HG03135 (cell line): Measurements from ENCODE around the gene LRP2.
"Not testable (repeated sequence)": the region's sequence is repeated elsewhere in the genome, so short reads cannot be mapped to it uniquely, and the experiment has no call there.

ENCODE experiments used
- ATAC-seq: cut with Tn5 transposase; IDR thresholded peaks from one replicate; pipeline ENCODE4 v1.9.1; 2021; ENCODE audit warnings: mild to moderate bottlenecking, moderate library complexity; ENCODE audit not compliant: unreplicated experiment

Gene LRP2

DNA sequence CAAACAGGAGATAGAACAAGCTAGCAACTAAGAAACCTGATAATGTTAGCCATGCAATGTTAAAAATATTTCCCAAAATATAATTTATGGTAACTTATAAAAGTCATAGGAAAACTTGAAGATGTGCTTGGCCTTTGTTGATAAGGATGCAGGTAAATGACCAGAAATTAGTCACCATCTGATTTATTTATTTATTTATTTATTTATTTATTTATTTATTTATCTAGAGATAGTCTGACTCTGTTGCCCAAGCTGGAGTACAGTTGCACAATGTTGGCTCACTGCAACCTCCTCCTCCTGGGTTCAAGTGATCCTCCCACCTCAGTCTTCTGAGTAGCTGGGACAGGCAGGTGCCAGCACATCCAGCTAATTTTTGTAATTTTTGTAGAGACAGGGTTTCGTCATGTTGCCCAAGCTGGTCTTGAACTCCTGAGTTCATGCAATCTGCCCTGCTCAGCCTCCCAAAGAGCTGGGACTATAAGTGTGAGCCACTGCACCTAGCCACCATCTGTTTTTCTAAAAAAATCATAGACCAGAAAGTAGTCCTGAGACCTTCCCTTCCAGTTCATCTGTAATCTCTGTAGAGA lies 183.4 kb downstream of the LRP2 start:
- ATAC-seq = no peak

DNA sequence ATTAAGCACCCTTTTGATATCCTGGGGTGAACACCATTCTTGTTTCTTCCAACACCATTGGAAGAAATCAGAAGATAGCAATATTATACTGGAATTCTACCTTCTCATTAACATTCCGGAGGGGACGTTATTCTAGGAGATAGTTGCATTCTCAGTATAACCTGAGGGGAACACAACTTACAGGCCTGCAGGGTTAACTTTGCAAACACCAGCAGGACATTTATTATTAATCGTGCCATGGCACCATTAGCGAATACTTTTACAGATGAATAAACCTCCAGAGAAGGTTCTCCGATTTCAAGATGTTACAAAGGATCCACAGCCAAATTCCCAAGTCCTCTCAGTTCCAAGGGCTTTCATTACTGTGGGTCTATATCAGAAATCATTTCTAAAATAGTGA lies 184.0 kb downstream of the LRP2 start:
- no peak for ATAC-seq

DNA sequence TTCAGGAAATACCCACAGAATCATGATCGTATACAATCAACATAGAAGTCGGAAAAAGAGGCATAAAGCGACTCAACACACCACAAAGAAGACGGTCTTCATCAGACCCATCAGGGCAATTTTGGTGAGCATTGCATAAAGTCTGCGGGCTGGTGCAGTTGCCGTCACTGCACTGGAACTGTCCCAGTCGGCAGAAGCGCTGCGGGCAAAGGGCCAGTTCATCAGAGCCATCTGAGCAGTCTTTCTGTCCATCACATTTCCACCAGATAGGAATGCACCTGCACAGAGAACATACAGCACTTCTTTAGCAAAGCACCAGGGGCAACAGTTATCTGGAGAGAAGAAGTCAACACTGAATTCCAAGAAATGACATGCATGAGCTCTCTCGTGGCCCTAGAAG lies 187.2 kb downstream of the LRP2 start:
- ATAC-seq = no peak

DNA sequence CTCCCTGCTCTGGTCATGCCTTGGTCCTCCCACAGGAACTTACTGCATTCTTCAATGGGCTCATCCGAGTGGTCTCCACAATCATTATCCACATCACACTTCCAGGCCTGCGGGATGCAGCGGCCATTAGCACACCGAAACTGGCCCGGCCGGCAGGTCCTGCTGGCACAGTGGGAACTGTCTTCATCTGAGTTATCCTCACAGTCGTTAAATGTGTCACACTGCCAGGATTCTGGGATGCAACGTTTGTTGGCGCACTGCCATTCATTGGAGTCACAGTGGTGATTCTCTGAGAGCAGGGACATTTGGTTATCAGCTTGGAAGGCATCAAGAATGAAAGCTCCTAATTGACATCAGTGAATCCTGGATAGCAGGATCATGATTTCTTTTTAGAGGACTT lies 188.5 kb downstream of the LRP2 start:
- no peak for ATAC-seq

DNA sequence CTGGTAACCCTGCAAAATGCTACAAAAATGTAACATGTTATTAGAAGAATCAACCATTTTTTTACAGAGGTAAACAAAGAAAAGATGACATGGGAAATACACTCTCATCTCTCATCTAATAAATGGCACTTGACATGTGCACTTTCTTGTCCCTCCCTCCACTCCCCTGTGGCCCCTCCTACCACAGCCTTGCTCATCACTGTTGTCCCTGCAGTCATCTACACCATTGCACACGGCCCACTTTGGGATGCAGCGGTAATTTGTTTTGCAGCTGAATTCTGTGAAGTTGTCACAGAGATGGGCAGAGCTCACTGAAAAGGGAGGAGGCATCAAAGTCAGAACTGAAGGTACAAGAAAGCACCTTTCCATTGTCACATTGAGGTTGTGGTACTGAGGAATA lies 189.4 kb downstream of the LRP2 start:
- no peak for ATAC-seq

DNA sequence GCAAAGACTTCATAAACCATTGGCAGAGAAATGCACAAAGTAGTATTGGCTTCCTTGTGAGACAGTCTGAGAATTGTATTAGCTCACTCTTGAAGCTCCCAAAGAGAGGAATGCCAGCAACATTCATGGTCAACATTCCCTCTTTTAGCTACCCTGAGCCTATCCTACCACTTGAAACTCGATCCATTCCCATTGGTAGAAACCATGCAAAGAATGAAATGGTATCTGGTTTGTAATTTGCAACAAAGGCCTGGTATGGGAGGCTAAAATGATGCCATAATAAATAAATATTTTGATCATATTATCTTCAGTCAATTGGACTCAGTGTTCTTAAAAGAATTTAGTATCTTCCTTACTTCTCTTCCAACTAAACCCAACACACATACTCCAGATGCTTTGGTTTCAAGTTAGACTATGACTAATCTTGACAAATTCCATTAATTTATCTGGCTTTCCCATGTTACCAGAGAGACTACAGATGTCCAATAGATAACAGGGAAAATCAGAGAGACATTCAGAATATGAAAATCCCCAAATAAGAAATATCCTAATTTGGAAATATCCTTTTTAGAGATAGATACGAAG lies 190.1 kb downstream of the LRP2 start:
- ATAC-seq = no peak

DNA sequence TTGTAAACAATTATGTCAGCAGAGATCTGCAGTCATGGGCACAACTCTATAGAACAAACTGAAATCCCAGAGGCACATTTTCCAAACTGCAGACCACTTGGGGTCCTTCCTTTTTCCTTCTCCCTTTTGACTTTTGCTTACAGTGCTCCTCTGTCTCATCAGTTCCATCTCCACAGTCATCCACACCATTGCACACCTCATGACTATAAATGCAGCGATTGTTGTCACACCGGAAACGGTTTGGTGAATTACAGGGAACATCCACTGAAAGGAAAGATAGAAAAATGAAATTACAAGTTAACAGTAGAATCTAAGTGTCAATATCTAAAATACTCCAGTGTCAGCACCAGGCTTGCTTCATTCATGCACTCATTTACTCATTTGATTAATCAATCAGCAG lies 196.5 kb downstream of the LRP2 start:
- ATAC-seq = no peak

DNA sequence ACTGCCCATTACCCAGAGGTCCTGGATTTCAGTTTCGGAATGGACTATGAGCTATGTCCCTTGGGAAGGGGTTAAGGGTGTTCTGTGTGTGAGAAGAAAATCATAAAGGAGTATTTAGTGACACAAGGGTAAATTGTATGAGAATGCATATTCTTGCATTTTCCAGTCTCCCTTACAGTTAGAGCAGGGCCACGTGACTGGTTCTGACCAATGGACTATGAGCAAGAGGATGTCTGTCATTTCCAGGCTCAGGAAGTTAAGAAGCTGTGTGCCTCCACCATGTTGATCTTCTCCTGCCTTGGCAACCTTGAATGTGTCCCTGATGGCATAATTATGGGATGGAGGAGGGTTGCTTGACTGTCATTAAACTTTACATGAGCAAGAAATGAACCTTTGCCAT lies 198.0 kb downstream of the LRP2 start:
- no peak for ATAC-seq

DNA sequence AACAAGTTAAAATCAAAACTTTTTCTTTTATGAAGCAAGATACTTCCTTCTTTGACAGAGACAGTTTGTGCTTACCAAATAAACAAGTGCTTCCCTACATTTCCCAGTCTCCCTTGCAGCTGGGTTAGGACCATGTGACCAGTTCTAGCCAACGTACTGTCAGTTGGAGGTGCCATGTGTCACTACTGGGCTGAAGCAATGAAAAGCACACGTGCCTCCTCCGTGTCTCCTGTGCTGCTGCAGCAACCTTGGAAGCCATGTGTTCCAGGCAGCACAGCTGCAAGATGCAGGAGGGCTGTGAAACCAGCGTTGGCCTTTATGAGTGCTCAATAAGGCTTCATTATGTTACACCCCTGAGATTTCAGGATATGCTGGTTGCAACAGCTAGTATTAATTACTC lies 199.7 kb downstream of the LRP2 start:
- ATAC-seq = no peak

DNA sequence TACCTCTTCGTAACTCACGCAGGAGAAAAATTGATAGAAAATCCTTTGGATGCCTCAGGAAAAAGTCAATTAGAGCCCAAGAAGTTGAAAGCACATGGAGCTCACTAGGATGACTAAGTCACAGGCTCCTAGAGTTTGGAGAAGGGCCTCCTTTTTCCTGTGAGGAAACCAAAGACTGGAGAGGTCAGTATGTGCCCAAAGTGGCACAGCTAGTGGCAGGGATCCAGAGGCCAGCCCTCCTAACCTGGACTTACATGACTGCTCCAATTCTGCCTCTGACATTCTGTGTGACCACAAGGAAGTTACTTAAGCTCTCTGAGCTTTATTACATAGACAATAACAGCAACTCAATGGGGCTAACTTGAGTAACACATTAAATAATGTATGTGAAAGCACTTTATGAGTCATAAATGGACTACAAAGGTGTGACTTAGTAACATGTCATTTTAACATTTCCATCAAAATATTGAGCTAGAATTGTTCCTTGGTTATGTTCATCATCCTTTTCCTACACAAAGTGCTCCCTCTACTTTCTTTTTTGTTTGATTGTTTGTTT lies 201.3 kb downstream of the LRP2 start:
- ATAC-seq = no peak

DNA sequence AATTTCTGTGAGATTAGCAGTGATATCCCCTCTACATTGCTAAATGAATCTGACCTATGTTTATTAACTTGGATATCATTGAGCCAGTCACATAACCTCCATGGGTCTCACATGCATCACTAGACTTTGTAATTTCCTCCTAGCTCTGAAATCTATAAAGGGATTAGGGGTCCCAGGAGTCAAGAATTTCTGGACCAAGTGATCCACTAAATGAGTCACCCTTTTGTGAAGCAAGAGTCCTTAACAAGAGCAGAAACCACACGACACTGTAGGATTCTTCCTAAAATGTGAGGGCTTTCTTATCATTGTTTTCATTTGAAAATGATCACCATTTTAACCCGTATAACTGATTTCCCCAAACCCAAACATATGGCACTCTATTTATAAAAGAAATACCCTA lies 202.6 kb downstream of the LRP2 start:
- ATAC-seq = no peak

DNA sequence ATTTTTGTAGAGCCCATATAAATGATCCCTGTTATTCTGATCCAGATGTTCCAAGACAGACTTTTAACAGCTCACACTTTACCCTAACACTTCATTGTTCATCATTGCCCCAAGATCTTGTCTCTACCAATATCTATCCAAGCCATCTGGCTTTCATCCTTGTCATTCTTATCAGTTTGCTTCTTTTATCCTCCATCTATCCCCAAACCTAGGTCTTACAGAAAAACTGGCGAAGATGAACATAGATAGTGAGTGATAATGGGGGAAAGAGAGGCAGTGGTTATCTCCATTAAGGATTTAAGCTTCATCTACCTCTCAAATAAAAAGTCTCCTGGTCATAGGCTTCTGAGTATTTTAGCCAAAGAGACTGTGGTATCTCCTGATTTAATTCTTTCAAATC lies 203.5 kb downstream of the LRP2 start:
- no peak for ATAC-seq

DNA sequence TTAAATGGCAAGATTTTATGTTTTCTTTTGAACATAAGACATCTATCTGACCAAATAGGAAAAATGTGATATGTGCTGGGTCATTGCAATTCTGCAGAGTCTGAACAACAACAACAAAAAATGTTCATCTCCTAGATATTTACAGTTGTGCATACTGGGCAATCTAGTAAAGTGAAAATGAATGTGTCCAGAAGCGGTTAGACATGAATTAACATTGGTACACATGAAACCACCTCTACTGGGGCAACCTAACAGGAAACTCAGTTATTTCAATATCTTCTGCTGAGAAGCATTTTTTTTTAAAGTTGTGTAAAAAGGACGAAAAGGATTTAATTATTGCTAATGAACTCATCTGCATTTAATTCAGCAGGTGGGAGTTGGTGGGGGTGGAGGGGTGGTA lies 216.1 kb downstream of the LRP2 start:
- no peak for ATAC-seq

DNA sequence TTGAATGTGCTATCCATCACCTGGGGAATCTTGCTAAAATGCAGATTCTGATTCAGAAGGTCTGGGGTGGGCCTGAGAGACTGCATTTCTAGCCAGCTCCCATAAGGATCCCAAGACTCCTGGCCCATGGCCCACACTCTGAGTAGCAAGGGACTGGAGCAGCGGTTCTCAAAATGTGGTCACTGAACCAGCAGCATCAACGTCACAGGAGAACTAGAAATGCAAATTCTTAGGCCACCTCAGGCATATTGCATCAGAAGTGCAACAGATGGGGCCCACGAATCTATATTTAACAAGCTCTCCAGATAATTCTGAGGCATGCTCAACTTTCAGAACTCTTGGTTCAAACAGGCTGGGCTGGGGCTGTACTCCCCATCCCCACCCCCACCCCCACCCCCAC lies 218.3 kb downstream of the LRP2 start:
- ATAC-seq = no peak

DNA sequence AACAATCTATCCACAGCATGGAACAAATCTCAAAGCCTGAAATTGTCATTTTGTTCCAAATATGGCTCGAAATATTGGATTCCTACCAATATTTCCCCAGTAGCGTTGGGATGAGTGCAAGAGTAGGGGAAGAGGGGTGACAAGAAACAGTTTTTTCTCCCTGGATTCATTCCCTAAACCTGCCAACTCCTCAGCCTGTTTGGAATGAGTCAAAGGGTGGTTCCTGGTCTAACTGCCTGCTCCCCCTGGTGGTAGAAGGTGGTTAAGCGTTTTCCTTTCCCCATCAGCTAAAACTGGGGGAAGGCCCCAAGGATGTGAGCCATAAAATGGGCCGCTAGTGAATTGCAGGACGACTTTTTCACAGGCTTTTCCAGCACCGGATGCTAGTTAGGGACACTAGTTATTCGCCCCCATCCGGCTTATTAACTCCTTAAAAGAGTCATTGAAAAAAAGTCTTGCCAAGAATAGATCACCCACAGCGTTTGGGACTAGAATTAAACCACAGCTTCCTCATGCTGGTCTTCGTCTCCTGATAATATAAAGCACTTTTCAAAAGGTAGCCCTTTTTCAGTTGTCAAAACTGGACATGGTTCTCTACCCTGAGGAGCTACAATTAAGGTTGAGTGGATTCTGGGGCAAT lies 220.5 kb downstream of the LRP2 start:
- no peak for ATAC-seq

DNA sequence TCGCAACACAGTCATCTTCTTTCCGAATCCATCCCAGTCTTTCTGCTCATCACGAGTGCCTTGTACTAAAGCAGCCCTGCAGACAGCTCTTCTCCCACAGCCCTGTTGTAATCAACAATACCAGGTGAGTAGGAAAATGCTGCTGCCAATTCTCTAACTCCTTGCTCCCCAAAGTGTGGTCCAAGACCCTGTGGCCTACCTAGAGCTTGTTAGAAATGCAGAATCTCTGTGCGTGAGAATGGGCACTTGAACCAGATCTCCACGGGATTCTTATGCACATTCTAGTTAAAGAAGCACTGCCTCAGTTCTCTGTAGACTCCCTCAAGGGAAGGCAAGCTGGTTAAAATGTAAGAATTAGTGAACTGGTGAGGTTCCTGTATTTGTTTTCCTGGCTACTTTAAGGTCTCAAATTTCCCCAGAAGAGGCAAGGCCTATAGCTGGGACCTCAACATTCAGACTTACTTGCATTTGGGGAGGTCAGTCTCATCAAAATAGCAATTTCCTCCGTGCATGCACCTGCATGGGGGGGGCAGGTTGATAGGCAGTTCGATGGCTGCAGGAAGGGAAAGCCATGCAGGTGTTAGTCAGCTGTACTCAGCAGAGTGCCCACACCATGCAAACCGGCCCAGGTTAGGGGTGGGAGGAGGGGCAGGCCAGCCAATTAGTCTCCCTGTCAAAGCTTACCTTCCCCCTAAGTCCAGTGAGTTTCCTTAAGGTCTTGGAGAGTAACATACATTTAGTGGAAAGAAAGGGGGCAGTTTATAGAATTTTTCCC lies 222.2 kb downstream of the LRP2 start:
- ATAC-seq = no peak

DNA sequence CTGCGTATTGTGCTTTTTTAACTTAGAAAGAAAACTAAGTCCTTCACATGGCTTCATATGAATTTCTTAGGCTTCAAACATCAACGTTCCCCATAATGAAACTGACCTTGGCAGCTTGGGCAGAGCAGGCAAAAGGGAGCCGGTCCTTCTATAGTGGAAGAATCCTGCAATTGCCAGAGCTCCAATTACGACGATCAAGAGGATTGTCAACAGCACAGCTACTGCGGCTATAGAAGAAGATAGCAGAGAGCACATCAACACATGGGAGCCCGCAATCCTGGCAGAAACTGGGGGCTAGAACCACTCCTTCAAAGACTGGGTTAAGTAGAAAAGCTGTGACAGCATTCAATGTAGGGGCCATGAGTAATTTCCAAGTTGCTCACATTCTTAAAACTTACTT lies 223.2 kb downstream of the LRP2 start:
- no peak for ATAC-seq

DNA sequence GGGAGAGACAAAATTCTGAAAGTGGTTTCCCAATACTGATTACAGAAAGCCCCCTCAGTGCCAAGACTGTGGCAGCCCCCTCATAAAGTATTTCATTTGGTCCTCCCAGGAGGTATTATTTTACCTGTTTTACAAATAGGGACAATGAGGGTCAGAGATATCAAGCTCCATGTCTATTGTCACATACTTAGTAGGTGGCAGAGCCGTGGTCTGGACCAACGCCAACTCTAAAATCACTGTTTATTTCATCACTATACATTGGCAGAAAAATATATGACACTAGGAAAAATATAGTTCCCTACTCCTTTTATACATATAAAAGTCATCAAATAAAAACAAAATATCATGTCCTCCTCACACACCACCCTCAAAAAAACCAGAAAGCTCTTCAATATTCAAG lies 224.4 kb downstream of the LRP2 start:
- no peak for ATAC-seq

DNA sequence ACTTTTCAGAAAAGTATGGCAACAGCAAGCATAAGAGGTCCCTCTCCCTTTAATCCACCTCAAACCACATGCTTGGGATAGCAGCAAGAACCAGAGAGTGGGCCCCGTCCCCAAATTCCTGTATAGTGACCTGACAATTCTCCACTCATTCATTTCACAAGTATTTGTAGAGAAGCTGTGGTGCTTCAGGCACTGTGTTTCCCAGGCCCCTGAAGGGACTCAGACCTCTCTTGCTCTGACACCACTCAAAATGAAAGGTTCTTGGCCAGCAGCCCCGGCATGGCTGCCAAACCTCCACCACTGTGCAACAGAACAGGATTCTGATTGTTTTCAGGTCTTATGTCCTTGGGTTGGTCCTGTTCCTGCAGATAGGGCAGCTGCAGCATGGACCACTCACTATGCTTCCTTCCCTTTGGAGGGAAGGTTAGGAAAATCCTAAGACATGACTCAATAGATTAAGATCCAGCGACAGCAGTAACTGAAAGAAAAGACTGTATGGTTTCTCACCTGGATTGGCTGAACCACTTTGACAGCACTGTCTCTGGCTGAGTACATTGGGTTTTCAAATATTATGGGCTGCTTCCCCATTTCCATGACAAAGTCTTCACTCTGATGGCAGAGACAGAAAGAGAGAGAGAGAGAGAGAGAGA lies 225.3 kb downstream of the LRP2 start:
- no peak for ATAC-seq

DNA sequence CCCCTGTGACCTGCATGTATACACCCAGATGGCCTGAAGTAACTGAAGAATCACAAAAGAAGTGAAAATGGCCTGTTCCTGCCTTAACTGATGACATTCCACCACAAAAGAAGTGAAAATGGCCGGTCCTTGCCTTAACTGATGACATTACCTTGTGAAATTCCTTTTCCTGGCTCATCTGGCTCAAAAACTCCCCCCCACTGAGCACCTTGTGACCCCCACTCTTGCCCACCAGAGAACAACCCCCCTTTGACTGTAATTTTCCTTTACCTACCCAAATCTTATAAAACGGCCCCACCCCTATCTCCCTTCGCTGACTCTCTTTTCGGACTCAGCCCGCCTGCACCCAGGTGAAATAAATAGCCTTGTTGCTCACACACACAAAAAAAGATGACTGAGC lies 225.9 kb downstream of the LRP2 start:
- ATAC-seq = not testable (repeated sequence)

DNA sequence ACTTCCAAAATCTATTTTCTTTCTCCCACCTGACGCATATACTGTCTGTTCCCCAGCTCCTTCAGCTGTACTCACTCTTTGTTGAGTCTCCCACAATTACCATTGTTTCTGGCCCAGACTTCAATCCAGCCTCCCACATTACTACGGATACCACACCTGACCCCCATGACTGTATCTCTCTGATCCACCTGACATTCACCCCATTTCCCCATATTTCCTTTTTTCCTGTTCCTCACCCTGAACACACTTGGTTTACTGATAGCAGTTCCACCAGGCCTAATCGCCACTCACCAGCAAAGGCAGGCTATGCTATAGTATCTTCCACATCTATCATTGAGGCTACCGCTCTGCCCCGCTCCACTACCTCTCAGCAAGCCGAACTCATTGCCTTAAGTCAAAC lies 228.1 kb downstream of the LRP2 start:
- not testable (repeated sequence) for ATAC-seq
